ENCODE results near the gene PRKAG2.

Gene PRKAG2

DNA sequence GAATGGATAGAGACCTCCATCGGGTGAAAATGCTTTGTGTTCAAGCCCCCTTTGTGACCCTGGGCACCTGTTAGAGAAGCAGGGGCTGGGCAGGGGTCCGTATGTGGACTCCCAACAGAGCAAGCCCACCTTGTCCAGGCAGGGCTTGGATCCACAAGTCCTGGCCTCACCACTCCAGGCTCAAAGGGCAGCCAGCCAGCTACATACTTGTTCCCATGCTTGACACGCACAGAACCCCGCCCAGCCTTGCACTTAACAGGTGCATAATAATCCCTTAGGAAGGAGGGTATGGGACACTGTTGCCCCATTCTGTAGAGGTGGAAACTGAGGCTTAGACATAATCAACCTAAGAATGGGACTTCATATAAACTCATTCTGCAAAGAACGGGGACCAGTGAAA lies 160.6 kb downstream of the PRKAG2 start:
- no peak for DNase-seq (ENCODE audit: extremely low spot score)
- no peak for TF ChIP-seq CTCF (IDR thresholded peaks at IDR 0.05; ENCODE audit: control extremely low read depth, extremely low read depth, low read depth, missing control alignments)
- ChIA-PET CTCF (no interaction called here), POLR2A (no interaction called here)

GRCh38 chr7:151715666-151716315 lies 161.1 kb downstream of the PRKAG2 start:
- TF ChIP-seq CTCF (IDR thresholded peaks at IDR 0.05; ENCODE audit: control extremely low read depth, extremely low read depth, low read depth, missing control alignments), result no peak
- CTCF ChIA-PET, result no interaction called here
- no peak for DNase-seq (ENCODE audit: extremely low spot score)
- POLR2A ChIA-PET, result no interaction called here

- DNase-seq (ENCODE audit: extremely low spot score), result no peak
- ChIA-PET POLR2A (no interaction called here), CTCF (no interaction called here)
- TF ChIP-seq CTCF (IDR thresholded peaks at IDR 0.05; ENCODE audit: control extremely low read depth, extremely low read depth, low read depth, missing control alignments), result no peak
These were observed 162.7 kb downstream of the PRKAG2 start for GRCh38 chr7:151714201-151714600.

- no peak for DNase-seq (ENCODE audit: extremely low spot score)
- ChIA-PET CTCF (no interaction called here), POLR2A (interaction anchor here (0.6 kb wide), 1 partner anchor 16 kb away, joined by 9 read pairs; no protein-coding TSS in a partner anchor)
- no peak for TF ChIP-seq CTCF (IDR thresholded peaks at IDR 0.05; ENCODE audit: control extremely low read depth, extremely low read depth, low read depth, missing control alignments)
These were observed 164.1 kb downstream of the PRKAG2 start for GRCh38 chr7:151712810-151713125.

GRCh38 chr7:151711906-151712809 lies 164.8 kb downstream of the PRKAG2 start:
- ChIA-PET POLR2A (interaction anchor here (0.6 kb wide), 1 partner anchor 17 kb away, joined by 9 read pairs; no protein-coding TSS in a partner anchor), CTCF (no interaction called here)
- no peak for DNase-seq (ENCODE audit: extremely low spot score)
- TF ChIP-seq CTCF (IDR thresholded peaks at IDR 0.05; ENCODE audit: control extremely low read depth, extremely low read depth, low read depth, missing control alignments), result no peak

DNA sequence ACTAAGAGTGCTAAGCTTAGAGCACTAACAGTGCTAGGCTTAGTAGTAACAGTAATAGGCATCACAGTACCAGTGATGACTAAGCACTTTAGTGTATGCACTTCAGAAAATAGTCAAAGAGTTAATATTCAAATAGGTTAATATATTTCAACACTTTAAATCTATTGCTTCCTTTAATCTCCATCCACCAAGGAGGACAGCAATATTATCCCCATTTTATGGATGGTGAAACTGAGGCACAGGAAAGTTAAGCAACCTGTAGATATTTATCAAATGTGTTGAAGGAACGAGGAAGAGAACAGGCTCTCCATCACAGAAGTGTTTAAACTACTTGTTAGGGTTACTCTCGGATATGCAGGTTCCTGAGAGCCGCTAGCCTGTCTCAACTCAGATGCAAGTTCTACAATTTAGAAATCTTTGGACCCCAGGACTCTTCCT lies 165.5 kb downstream of the PRKAG2 start:
- TF ChIP-seq CTCF (IDR thresholded peaks at IDR 0.05; ENCODE audit: control extremely low read depth, extremely low read depth, low read depth, missing control alignments), result no peak
- POLR2A ChIA-PET, result no interaction called here
- CTCF ChIA-PET, result no interaction called here
- DNase-seq (ENCODE audit: extremely low spot score), result no peak
